T-helper 1 cell (primary cell): ENCODE data around the gene CHAD.
"Not testable (repeated sequence)": the region's sequence is repeated elsewhere in the genome, so short reads cannot be mapped to it uniquely, and the experiment has no call there.

ENCODE experiments used
- DNase-seq, 5 donors: peaks; one replicate each; pipeline ENCODE4 v3.0.0-alpha.2; 2012 to 2020

CHAD gene

DNA sequence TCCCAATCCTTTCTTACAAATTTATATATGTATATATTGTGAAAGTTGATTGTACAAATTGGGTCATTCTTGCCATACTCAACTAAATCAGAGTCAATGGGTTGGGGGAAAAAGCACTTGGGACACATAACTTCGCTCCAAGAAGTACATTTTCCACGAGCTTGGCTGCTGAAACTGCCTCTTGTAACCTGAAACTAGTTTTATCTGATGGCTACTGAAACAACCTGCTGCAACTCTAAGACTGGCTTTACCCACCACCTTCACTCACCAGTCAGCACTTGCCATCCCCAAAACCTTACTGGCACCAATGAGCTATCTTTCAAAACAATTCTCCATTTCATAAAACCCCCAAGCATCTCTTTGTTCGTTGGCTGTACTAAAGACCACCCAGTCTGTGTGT is 25.1 kb upstream of the CHAD start:
- no peak for DNase-seq

DNA sequence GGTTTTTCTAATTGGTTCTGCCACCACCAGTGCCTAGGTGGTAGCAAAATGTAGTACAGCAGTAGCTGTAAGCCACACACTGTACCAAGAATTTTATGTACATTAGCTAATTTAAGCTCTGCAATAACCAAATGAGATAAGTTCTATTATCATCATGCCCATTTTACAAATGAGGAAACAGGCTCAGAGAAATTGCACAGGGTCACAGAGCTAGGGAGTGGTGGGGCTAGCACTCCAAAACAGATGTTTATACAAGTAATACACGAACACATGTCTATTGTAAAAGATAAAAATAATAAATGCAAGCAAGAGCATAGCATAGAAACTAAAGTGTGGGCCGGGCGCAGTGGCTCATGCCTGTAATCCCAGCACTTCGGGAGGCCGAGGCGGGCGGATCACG is 23.5 kb upstream of the CHAD start:
- no peak for DNase-seq

GRCh38 chr17:50491505-50491904 is 22.8 kb upstream of the CHAD start:
- no peak for DNase-seq

- no peak for DNase-seq
Measured at GRCh38 chr17:50488880-50489279, 20.2 kb upstream of the CHAD start.

GRCh38 chr17:50487213-50488096 is 18.8 kb upstream of the CHAD start:
- no peak for DNase-seq

DNA sequence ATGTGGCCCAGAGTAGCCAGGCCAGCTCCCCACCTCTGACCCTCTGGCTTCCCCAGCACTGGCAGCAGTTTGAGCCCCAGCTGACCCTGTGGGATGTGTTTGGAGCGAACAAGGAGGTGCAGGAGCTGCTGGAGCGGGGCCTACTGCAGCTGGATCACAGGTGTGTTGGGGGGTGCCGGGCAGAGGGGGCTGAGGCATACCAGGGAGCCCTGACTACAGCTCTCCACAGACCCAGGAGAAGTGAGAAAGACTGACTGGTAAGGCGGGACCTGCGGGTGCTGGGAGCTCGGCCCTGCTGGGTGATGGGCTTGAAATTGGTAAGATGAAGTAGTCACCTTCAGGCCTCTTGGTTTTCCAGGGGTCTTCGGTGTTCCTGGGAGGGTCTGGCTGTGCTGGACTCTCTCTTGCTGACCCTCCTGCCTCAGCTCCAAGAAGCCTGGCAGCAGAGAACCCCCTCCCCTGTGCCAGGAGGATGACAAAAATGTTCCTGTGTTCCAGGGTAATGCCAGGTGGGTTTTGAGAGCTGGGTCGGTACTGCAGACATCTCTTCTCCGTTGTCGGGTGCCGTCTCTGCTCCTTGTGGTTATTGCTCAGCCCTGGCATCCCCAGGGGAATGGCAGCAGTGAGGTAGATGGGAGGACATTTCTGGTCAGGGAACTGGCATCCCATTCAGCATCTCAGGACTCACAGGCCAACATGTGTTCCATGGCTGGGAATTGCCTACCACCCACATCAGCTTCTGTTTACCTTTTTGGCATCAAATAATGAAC is 15.9 kb upstream of the CHAD start:
- DNase-seq, result no peak

GRCh38 chr17:50483266-50483665 is 14.6 kb upstream of the CHAD start:
- DNase-seq, result no peak

GRCh38 chr17:50482516-50482915 is 13.8 kb upstream of the CHAD start:
- DNase-seq, result peak; percentile 34 to 68 (median 52)

DNA sequence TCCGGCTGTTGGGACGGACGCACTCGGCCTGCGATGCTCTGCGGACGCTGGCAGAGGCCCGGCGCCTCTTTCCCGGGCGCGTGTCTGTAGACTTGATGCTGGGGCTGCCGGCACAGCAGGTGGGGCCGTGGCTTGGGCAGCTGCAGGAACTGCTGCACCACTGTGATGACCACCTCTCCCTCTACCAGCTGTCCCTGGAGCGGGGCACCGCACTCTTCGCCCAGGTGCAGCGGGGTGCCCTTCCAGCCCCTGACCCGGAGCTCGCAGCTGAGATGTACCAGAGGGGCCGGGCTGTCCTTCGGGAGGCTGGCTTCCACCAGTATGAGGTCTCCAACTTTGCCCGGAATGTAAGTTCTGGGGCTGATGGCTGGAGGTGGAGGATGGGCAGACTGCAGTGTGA is 13.4 kb upstream of the CHAD start:
- no peak for DNase-seq

DNA sequence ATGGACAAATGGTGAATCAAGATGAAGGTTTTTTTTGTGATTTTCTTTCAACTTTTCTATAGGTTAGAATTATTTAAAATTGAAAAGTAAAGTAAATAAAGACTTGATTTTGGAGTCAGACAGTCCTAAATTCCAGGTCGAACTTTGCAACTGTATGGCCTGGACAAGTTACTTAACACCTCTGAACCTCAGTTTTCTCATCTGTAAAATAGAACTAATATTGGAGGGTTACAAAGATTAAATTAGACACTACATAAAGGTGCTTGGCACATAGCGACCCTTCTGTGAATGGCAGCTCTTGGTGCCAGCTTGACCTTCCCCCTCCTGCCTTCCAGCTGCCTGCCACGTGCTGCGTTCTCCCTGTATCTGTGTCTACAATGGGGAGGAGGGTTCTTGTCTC is 13.0 kb upstream of the CHAD start:
- DNase-seq, result no peak

DNA sequence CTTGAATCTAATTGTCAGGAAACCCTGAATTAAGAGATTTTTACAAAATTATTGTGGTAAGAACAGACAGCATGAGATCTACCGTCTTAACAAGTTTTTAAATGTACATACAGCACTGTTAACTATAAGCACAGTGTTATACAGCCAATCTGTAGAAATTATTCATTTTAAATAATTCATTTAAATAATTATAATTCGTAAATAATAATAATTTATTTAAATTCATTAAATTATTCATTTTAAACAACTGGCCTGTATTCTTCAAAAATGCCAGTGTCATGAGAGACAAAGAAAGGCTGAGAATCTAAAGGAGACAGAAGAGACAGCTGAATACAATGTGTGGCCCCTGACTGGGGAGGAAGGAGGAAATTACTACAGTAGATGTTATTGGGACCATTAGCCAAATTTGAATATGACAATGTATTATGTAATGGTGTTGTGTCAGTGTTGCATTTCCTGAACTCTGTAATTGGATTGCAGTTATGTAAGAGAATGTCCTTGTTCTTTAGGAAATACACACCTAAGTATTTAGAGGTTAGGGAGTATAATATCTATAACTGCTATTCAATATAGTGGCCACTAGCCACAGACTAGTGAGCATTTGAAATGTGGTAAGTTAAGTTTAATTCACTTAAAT is 12.3 kb upstream of the CHAD start:
- no peak for DNase-seq

- DNase-seq, result no peak
Measured at GRCh38 chr17:50480142-50480764, 11.6 kb upstream of the CHAD start.

- peak; percentile 34 to 74 (median 47) for DNase-seq
Measured at GRCh38 chr17:50479522-50480141, 11.0 kb upstream of the CHAD start.

DNA sequence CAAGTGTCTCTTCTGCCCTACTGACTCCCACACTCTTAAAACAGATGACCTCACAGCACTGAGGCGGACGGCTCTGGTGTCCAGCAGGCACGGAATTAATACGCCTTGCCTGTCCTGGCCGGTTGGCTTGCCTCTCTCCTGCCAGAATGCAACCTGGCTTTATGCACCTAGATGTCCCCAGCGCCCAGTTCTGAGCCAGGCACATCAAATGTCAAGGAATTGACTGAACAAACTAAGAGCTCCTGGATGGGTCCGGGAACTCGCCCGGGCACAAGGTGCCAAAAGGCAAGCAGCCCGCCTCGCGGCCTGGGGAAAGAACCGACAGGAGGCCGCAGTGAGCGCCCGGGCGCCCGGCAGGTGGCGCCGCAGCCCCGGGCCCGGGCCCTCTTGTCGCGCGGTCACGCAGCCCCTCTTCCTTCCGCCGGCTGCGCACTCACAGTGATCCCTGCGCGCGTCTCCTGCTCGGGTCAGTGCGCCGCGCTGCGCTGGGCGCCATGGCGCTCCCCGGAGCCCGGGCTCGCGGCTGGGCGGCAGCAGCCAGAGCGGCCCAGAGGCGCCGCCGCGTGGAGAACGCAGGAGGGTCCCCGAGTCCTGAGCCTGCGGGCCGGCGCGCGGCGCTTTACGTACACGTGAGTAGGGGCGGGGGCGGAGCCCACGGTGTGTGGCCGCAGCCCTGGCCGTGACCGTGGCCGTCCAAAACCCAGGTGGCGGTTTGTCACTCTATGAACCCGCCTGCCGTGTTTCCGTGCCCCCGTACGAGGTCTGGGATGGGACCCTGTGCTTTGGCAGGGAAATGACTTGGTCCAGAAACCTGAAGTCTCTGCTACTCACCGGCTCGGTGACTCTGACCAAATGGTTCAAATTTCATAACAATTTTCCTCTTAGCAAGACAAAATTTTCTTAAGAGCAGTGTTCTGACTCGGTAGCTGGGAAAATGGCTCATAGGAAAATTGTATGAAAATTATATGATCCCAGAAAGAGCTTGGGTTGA is 10.0 kb upstream of the CHAD start, which contains the start of gene RSAD1:
Gene RSAD1 (plus strand): TSS at position 470 of the 991 bp plus-strand sequence. CDS start 25 bp downstream, at position 495.
- peak; percentile 71 to 91 (median 77) for DNase-seq

DNA sequence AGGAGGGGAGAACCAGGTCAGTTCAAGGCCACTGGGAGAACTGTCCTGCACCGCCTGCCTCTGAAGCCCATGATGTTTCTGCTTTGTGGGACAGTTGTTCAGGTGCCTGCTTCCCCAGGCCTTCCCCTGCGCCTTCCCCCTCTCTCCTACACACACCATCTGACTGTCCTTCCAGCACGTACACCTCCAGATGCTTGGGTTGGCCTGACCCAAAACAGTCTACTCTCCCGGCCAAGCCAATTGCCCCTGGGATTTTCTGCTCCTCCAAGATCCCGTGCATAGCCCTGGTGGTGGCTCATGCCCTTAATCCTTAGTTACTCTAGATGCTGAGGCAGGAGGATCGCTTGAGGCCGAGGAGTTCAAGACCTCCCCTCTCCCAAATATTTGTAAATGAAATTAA is 9.3 kb upstream of the CHAD start:
- no peak for DNase-seq

DNA sequence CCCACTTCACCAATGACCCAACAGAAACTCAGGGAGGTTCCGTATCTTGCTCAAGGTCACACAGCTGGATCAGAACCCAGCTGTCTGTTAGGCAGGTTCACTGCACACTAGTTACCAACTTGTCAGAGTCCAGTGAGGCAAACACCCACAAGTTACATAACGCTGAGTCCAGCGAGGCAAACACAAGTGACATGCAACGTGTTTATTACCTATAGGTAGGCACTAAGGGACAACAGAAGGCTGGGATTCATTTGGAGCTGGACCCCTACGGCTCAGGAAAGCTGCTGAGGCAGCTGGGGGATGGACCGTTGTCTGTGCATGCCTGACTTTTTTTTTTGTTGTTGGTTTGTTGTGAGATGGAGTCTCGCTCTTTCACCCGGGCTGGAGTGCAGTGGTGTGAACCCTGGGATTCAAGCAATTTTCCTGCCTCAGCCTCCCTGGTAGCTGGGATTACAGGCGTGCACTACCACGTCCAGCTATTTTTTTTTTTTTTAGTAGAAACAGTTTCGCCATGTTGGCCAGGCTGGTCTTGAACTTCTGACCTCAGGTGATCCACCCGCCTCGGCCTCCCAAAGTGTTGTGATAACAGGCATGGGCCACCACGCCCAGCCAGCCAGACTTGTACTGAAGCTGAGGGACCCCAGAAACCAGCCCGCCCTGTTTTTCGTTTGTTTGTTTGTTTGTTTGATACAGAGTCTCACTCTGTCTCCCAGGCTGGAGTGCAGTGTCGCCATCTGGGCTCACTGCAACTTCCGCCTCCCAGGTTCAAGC is 8.1 kb upstream of the CHAD start:
- no peak for DNase-seq

- not testable (repeated sequence) for DNase-seq
Measured at GRCh38 chr17:50475775-50476544, 7.3 kb upstream of the CHAD start.

- no peak for DNase-seq
Measured at GRCh38 chr17:50475362-50475761, 6.7 kb upstream of the CHAD start.

GRCh38 chr17:50474523-50474922 is 5.8 kb upstream of the CHAD start:
- no peak for DNase-seq

DNA sequence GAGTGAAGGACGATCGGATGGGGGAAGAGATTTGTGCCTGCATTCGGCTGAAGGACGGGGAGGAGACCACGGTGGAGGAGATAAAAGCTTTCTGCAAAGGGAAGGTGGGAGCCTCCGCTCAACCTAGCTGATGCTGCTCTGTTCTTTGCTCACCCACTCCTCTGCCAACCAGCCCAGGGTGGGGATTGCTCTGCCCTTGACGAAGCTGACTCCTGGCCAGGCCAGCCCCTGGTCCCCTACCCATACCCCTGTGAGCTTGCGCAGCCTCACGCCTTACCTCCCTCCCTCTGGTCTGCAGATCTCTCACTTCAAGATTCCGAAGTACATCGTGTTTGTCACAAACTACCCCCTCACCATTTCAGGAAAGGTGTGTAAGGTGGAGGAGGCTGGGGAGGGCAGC is 5.2 kb upstream of the CHAD start:
- DNase-seq, result no peak
